H9 (cell line): ENCODE results near the gene CYP2D6. TPM values are rescaled to one million over a fixed set of nuclear protein-coding genes. Genes with fewer than 3 reads are reported as not detected.
"Not testable (repeated sequence)": the region's sequence is repeated elsewhere in the genome, so short reads cannot be mapped to it uniquely, and the experiment has no call there.

ENCODE experiments used
- DNase-seq: peaks from one replicate; pipeline ENCODE4 v3.0.0-alpha.2; 2017
- H2AFZ ChIP-seq: one replicate; pipeline ENCODE4 v1.6.1; 2013; ENCODE audit warnings: mild to moderate bottlenecking, low read length, control low read depth, moderate library complexity
- H2AK5ac ChIP-seq: 2 replicates; pipeline ENCODE4 v1.6.1; 2013; ENCODE audit warnings: low read length, control low read depth, mixed read lengths; ENCODE audit not compliant: insufficient read length
- H2BK120ac ChIP-seq: one replicate; pipeline ENCODE4 v1.6.1; 2013; ENCODE audit warnings: low read depth, mild to moderate bottlenecking, low read length, control low read depth, inconsistent platforms; ENCODE audit not compliant: poor library complexity, severe bottlenecking
- H2BK12ac ChIP-seq: 2 replicates; pipeline ENCODE4 v1.6.1; 2013; ENCODE audit warnings: low read length, control low read depth, mixed read lengths, low read depth; ENCODE audit not compliant: insufficient read length
- H2BK15ac ChIP-seq: 2 replicates; pipeline ENCODE4 v1.6.1; 2013; ENCODE audit warnings: low read depth, low read length, control low read depth
- H2BK20ac ChIP-seq: one replicate; pipeline ENCODE4 v1.6.1; 2013; ENCODE audit warnings: low read depth, mild to moderate bottlenecking, low read length, control low read depth, inconsistent platforms; ENCODE audit not compliant: poor library complexity, severe bottlenecking
- H2BK5ac ChIP-seq: 2 replicates; pipeline ENCODE4 v1.6.1; 2013; ENCODE audit warnings: low read length, control low read depth, mixed read lengths; ENCODE audit not compliant: insufficient read length
- H3K14ac ChIP-seq: 2 replicates; pipeline ENCODE4 v1.6.1; 2013; ENCODE audit warnings: low read length, control low read depth; ENCODE audit not compliant: insufficient read depth
- H3K18ac ChIP-seq: 2 replicates; pipeline ENCODE4 v1.6.1; 2013; ENCODE audit warnings: low read depth, mild to moderate bottlenecking, mixed read lengths, low read length, control low read depth; ENCODE audit not compliant: insufficient read length
- H3K23ac ChIP-seq: 2 replicates; pipeline ENCODE4 v1.6.1; 2013; ENCODE audit warnings: low read length, control low read depth, mixed read lengths, low read depth; ENCODE audit not compliant: insufficient read length
- H3K23me2 ChIP-seq: 2 replicates; pipeline ENCODE4 v1.6.1; 2013; ENCODE audit warnings: low read depth, mild to moderate bottlenecking, mixed read lengths, low read length, control low read depth; ENCODE audit not compliant: insufficient read length, poor library complexity, severe bottlenecking
- H3K27ac ChIP-seq: 2 replicates; pipeline ENCODE4 v1.5.1; 2013; ENCODE audit warnings: low read length, control low read depth, mixed read lengths, low read depth; ENCODE audit not compliant: insufficient read length
- H3K27me3 ChIP-seq: 2 replicates; pipeline ENCODE4 v1.6.1; 2013; ENCODE audit warnings: low read length, control low read depth, inconsistent platforms; ENCODE audit not compliant: insufficient read depth
- H3K4ac ChIP-seq: 2 replicates; pipeline ENCODE4 v1.6.1; 2013; ENCODE audit warnings: low read depth, mild to moderate bottlenecking, control low read depth, inconsistent platforms, low read length, moderate library complexity
- H3K4me1 ChIP-seq: 2 replicates; pipeline ENCODE4 v1.6.1; 2013; ENCODE audit warnings: low read length, control low read depth, inconsistent platforms; ENCODE audit not compliant: insufficient read depth
- H3K4me2 ChIP-seq: 2 replicates; pipeline ENCODE4 v1.6.1; 2013; ENCODE audit warnings: low read length, control low read depth, mixed read lengths; ENCODE audit not compliant: insufficient read length, insufficient read depth
- H3K56ac ChIP-seq: 2 replicates; pipeline ENCODE4 v1.6.1; 2013; ENCODE audit warnings: low read depth, mild to moderate bottlenecking, mixed read lengths, low read length, control low read depth; ENCODE audit not compliant: insufficient read length
- H3K79me1 ChIP-seq: 2 replicates; pipeline ENCODE4 v1.6.1; 2013; ENCODE audit warnings: low read depth, mild to moderate bottlenecking, moderate library complexity, low read length, control low read depth, inconsistent platforms; ENCODE audit not compliant: insufficient read depth, poor library complexity, severe bottlenecking
- H3K79me2 ChIP-seq: 2 replicates; pipeline ENCODE4 v1.6.1; 2013; ENCODE audit warnings: low read length, control low read depth, inconsistent platforms; ENCODE audit not compliant: insufficient read depth
- H3K9ac ChIP-seq: 2 replicates; pipeline ENCODE4 v1.6.1; 2013; ENCODE audit warnings: low read length, control low read depth, mixed read lengths; ENCODE audit not compliant: insufficient read length; ENCODE audit errors: extremely low read depth
- H3K9me3 ChIP-seq: one replicate; pipeline ENCODE4 v1.6.1; 2013; ENCODE audit warnings: low read depth, low read length, inconsistent platforms; ENCODE audit not compliant: control insufficient read depth
- H3T11ph ChIP-seq: one replicate; pipeline ENCODE4 v1.6.1; 2013; ENCODE audit warnings: mild to moderate bottlenecking, low read length, control low read depth, inconsistent platforms
- H4K20me1 ChIP-seq: one replicate; pipeline ENCODE4 v1.6.1; 2013; ENCODE audit not compliant: control insufficient read depth, insufficient read length, insufficient read depth
- H4K5ac ChIP-seq: 2 replicates; pipeline ENCODE4 v1.6.1; 2013; ENCODE audit warnings: low read depth, mild to moderate bottlenecking, mixed read lengths, low read length, control low read depth; ENCODE audit not compliant: insufficient read length
- H4K8ac ChIP-seq: replicated peaks from 2 replicates; pipeline ENCODE4 v1.6.1; 2013; ENCODE audit warnings: low read length, control low read depth, mixed read lengths, low read depth; ENCODE audit not compliant: insufficient read length
- H4K91ac ChIP-seq: 2 replicates; pipeline ENCODE4 v1.6.1; 2013; ENCODE audit warnings: low read depth, mild to moderate bottlenecking, moderate library complexity, mixed read lengths, low read length, control low read depth; ENCODE audit not compliant: insufficient read length
- H3K27ac Mint-ChIP-seq, 3 experiments: 2 replicates in 2 of 3; 3 replicates in 1 of 3; pipeline ENCODE4 v1.8.0; 2020 to 2021; ENCODE audit warnings: mixed read lengths in 3 of 3, mild to moderate bottlenecking in 1 of 3, moderate library complexity in 1 of 3
- H3K27me3 Mint-ChIP-seq: 2 replicates; pipeline ENCODE4 v1.8.0; 2021; ENCODE audit warnings: low read depth, mild to moderate bottlenecking, moderate library complexity, mixed read lengths
- H3K36me3 Mint-ChIP-seq, 3 experiments: 2 replicates in 2 of 3; 3 replicates in 1 of 3; pipeline ENCODE4 v1.8.0; 2020 to 2021; ENCODE audit warnings: low read depth in 3 of 3, mixed read lengths in 3 of 3; ENCODE audit not compliant: insufficient read depth in 1 of 3
- H3K4me1 Mint-ChIP-seq, 2 experiments: 2 replicates each; pipeline ENCODE4 v1.8.0; 2020; ENCODE audit warnings: mixed read lengths in 2 of 2
- H3K4me3 Mint-ChIP-seq, 2 experiments: 2 replicates in 1 of 2; 3 replicates in 1 of 2; pipeline ENCODE4 v1.8.0; 2020 to 2021; ENCODE audit warnings: mild to moderate bottlenecking in 2 of 2, mixed read lengths in 2 of 2, moderate library complexity in 1 of 2
- H3K9me3 Mint-ChIP-seq, 2 experiments: 2 replicates in 1 of 2; 3 replicates in 1 of 2; pipeline ENCODE4 v1.8.0; 2020; ENCODE audit warnings: mild to moderate bottlenecking in 2 of 2, mixed read lengths in 2 of 2, moderate library complexity in 1 of 2
- CTCF ChIP-seq: fragments of 200-600 bp; sonication (generic); conservative IDR thresholded peaks from 3 replicates; pipeline ENCODE4 v1.8.0; 2021; ENCODE audit warnings: antibody characterized with exemption, mild to moderate bottlenecking
- WGBS: extraction: QIAGEN DNeasy Blood & Tissue Kit; methylation state at CpG from one replicate; pipeline ENCODE4 v1.1.7; 2013; ENCODE audit warnings: missing lambda C conversion rate, low lambda C conversion rate, mixed read lengths; ENCODE audit not compliant: insufficient read length; ENCODE audit errors: extremely low coverage; 5-methylcytosine and 5-hydroxymethylcytosine counted together
- total RNA-seq: library from RNA; stranded (reverse); gene quantifications from 2 replicates; pipeline ENCODE4 v1.2.1, GENCODE V29; 2021

CYP2D6 gene
- total RNA-seq, 1 experiment from 2014 or later, result 2.3 TPM

- Histone ChIP-seq H4K5ac (no peak overlapping the region), H3K18ac (no peak overlapping the region), H2BK12ac (no peak overlapping the region), H4K20me1 (no peaks in the 10 kb centered on the region), H3K23ac (no peak overlapping the region), H3K4me2 (no peak overlapping the region), H4K8ac (no peak overlapping the region), H2BK120ac (no peak overlapping the region), H3K9me3 (no peaks in the 10 kb centered on the region), H2BK20ac (no peak overlapping the region), H2BK15ac (no peak overlapping the region), H3K27me3 (no peaks in the 10 kb centered on the region), H3K27ac (no peak overlapping the region), H3K9ac (no peak overlapping the region), H3K4me1 (no peaks in the 10 kb centered on the region), H4K91ac (no peak overlapping the region), H2BK5ac (no peak overlapping the region), H3K79me2 (no peaks in the 10 kb centered on the region), H3T11ph (no peak overlapping the region), H2AFZ (no peak overlapping the region), H3K56ac (no peak overlapping the region), H3K79me1 (no peaks in the 10 kb centered on the region), H3K4ac (no peak overlapping the region), H2AK5ac (no peak overlapping the region), H3K23me2 (no peaks in the 10 kb centered on the region), H3K14ac (no peak overlapping the region)
- WGBS, result no CpG with 5 or more reads among the region's 31 CpGs
- Mint-ChIP-seq H3K4me3 (no peak overlapping the region), H3K9me3 (peaks cover 1 to 3% of the 10 kb centered on the region in 2 experiments; a peak in 2 of 5 replicates), H3K27me3 (peaks cover 10% of the 10 kb centered on the region), H3K36me3 (peaks cover 8 to 25% (median 21%) of the 10 kb centered on the region in 3 experiments; a peak in 6 of 7 replicates), H3K4me1 (no peaks in the 10 kb centered on the region), H3K27ac (no peak overlapping the region)
- no peak for TF ChIP-seq CTCF
- no peak for DNase-seq
Measured at GRCh38 chr22:42138122-42138770, 7.6 kb upstream of the CYP2D6 start.

DNA sequence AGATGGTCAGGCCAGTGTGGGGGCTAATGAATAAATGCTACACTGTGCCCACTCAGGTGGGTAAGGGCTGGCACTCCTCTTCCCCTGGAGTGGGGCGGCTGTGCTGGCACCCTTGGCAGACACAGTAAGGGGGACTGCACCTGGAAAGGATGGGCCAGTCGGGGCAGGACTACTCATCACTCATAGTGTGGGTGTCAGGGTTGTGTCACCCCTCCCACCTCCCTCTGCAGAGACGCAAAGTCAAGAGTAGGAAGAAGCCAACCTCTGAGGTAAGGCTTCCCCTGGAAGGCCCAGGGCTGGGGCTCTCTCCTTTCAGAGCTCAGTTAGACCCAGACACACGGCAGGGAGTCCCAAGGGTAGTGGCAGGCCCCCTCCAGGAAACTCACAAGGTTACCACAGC is 5.1 kb upstream of the CYP2D6 start:
- H3K4ac ChIP-seq, H2BK5ac ChIP-seq, H3K27ac ChIP-seq, H3K4me2 ChIP-seq, H2AK5ac ChIP-seq, H3K9me3 Mint-ChIP-seq, H3K79me1 ChIP-seq, H2BK120ac ChIP-seq, DNase-seq, H3K4me1 ChIP-seq, H2BK20ac ChIP-seq, H2BK12ac ChIP-seq, H3K23ac ChIP-seq, H4K91ac ChIP-seq, H4K5ac ChIP-seq, H3T11ph ChIP-seq, H3K9me3 ChIP-seq, H3K27me3 ChIP-seq, H3K27ac Mint-ChIP-seq, H2AFZ ChIP-seq, H3K18ac ChIP-seq, H2BK15ac ChIP-seq, H3K56ac ChIP-seq, H4K20me1 ChIP-seq, H3K4me3 Mint-ChIP-seq, H4K8ac ChIP-seq, H3K14ac ChIP-seq, H3K9ac ChIP-seq, H3K79me2 ChIP-seq, H3K23me2 ChIP-seq, H3K4me1 Mint-ChIP-seq: not testable (repeated sequence)
- no CpG with 5 or more reads among the region's 4 CpGs for WGBS
- Mint-ChIP-seq H3K27me3 (peaks cover 24% of the 10 kb centered on the region), H3K36me3 (peaks cover 11 to 24% (median 19%) of the 10 kb centered on the region in 3 experiments; a peak in 6 of 7 replicates)
